Stimulated activated CD8-positive, alpha-beta memory T cell treated with anti-CD3 and anti-CD28 coated beads, Interleukin-2, amount 100 ng/mL, for 1 hour (primary cell): ENCODE measurements around the gene MOG.

Source experiments
- DNase-seq, 2 donors: peaks; one replicate each; pipeline ENCODE4 v3.0.0-alpha.2; 2020; ENCODE audit warnings: low read depth in 2 of 2

Gene MOG

GRCh38 chr6:29675561-29675960 lies 18.7 kb downstream of the MOG start:
- no peak for DNase-seq

- DNase-seq, result no peak
These were observed 20.2 kb downstream of the MOG start for GRCh38 chr6:29676981-29677601.

- DNase-seq, result no peak
These were observed 21.2 kb downstream of the MOG start for GRCh38 chr6:29678114-29678513.

- no peak for DNase-seq
These were observed 23.1 kb downstream of the MOG start for GRCh38 chr6:29679962-29680361.

GRCh38 chr6:29680416-29680815 lies 23.5 kb downstream of the MOG start:
- no peak for DNase-seq

- no peak for DNase-seq
These were observed 24.0 kb downstream of the MOG start, which contains the start of gene ZFP57 for GRCh38 chr6:29680904-29681303. Gene ZFP57, minus strand, starts transcription at chr6:29681152. Its CDS starts 4,149 bp downstream, at chr6:29677003.

GRCh38 chr6:29681811-29682210 lies 24.9 kb downstream of the MOG start:
- DNase-seq, result no peak

- DNase-seq, result no peak
These were observed 28.9 kb downstream of the MOG start for GRCh38 chr6:29685718-29686326.

GRCh38 chr6:29694637-29695036 lies 37.7 kb downstream of the MOG start:
- DNase-seq, result no peak

GRCh38 chr6:29696147-29697125 lies 39.5 kb downstream of the MOG start:
- no peak for DNase-seq

GRCh38 chr6:29702519-29703103 lies 45.7 kb downstream of the MOG start:
- peak; percentile 58 to 59 for DNase-seq

- DNase-seq, result no peak
These were observed 48.7 kb downstream of the MOG start for GRCh38 chr6:29705389-29706231.

- peak in 1 of 2 donors; percentile 33 for DNase-seq
These were observed 51.7 kb downstream of the MOG start for GRCh38 chr6:29708432-29709179.

GRCh38 chr6:29709188-29709587 lies 52.3 kb downstream of the MOG start:
- no peak for DNase-seq

- DNase-seq, result no peak
These were observed 53.5 kb downstream of the MOG start for GRCh38 chr6:29710281-29710941.

GRCh38 chr6:29720863-29721262 lies 64.0 kb downstream of the MOG start:
- DNase-seq, result no peak
